Activated T-helper 1 cell treated with anti-CD3 and anti-CD28 coated beads, Interleukin-2, amount 50 U/mL, for 16 hours (primary cell): Measurements from ENCODE around the gene SLC25A26.
"Not testable (repeated sequence)": the region's sequence is repeated elsewhere in the genome, so short reads cannot be mapped to it uniquely, and the experiment has no call there.

Experiments used
- DNase-seq, 2 donors: peaks; one replicate each; pipeline ENCODE4 v3.0.0-alpha.2; 2020; ENCODE audit warnings: low read depth in 1 of 2, low spot score in 1 of 2

SLC25A26 gene

DNA sequence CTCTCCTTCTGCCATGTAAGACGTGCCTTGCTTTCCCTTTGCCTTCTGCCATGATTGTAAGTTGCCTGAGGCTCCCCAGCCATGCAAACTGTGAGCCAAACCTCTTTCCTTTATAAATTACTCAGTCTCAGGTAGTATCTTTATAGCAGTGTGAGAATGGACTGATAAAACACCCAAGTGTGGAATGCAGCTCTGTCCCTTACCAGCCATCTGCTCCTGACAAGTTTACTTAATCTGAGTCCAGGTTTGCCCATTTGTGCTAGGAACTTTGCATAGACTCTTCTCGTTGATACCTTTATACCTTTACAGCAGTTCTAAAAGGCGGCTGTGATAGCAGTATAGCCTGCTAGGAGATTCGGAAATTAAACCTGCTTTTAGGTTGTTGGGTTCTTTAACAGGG, 48.1 kb downstream of the SLC25A26 start:
- DNase-seq, result no peak

DNA sequence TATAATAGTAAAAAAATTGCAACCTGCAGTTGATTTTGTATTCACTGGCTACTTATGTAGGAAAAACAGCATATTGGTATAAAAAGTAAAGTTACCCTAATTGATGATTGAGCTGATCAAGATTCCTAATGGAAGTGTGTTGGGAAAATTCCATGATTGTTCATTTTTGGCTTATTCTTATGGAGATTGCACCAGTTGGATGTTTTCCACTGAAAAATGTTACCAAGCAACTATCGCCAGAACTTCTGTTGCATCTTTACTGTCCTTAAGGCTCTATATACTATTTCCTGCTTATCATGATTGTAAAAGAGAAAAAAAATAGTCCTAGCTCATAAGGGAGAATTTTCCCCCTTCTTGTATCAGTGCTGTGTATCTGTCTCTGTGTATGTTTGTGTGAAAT, 48.6 kb downstream of the SLC25A26 start:
- no peak for DNase-seq

DNA sequence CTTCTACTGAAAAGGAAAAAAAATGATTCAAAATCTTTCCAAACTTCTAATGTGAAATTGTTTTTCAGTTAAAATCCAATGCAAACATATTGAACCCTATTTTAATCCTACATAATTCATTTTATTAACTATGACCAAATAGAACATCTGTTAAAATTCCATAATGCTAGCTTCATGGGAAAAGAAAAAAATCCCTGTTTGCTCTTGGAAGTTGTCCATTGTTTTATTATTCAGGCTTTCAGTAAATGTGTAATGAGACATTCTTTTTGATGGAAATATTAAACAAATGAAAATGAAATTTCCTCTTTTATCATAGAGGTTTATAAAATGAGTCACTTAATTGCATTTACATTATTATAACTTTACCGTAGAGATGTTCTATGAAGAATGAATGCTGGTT, 49.5 kb downstream of the SLC25A26 start:
- DNase-seq, result no peak

DNA sequence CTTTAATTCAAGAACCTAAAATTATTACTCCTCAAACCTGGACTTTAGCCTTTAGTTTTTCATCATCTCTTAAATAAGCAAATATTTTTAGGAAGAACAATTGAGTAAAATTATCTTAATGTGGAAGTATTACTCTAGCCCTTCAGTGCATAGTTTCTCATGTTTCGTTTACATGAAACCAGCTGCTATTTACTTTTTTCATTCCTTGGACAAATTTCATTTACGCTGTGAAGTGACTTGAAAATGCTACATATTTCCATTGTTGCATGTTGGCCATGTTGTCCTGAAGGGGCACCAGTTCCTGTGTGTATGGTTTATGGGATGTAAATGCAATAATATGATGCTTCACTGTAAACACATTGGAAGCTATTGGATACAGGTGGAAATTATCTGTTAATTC, 49.9 kb downstream of the SLC25A26 start:
- DNase-seq, result no peak

DNA sequence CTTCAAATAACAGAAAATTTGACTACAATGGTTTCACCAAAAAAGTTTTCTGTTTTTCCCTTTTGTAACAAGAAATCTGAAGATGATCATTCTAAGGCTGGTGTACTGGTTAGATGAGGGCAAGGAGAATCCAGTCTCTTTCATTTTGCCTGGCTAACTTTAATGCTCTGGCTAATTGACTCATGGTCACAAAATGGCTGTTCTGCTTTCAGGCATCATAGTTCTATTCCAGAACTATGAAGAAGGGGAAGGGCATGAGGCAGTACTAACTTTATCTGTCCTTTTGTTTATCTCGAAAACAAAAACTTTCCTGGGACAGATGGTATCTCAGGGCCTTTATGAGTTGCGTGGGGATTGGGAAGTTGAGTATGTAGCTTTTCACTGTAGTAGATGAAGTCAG, 50.4 kb downstream of the SLC25A26 start:
- DNase-seq, result no peak

DNA sequence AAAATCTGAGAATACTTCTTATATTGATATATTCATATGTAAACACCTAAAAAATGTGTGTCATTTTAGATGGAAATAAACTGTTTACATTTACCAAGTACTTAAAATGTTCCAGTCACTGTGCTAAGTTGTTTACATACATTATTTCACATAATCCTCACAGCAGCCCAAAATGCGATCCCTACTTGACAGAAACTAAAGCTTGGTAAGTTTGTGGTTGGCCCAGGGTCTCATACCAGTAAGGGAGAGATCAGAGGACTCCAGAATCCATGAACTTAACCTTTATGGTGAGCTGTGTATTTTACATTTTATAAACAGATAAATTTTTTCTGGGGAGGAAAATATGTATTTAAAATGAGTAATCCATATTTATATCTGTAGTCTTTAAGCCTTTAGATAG, 51.2 kb downstream of the SLC25A26 start:
- no peak for DNase-seq

DNA sequence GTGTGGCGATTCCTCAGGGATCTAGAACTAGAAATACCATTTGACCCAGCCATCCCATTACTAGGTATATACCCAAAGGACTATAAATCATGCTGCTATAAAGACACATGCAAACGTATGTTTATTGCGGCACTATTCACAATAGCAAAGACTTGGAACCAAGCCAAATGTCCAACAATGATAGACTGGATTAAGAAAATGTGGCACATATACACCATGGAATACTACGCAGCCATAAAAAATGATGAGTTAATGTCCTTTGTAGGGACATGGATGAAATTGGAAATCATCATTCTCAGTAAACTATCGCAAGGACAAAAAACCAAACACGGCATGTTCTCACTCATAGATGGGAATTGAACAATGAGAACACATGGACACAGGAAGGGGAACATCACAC, 54.0 kb downstream of the SLC25A26 start:
- not testable (repeated sequence) for DNase-seq

DNA sequence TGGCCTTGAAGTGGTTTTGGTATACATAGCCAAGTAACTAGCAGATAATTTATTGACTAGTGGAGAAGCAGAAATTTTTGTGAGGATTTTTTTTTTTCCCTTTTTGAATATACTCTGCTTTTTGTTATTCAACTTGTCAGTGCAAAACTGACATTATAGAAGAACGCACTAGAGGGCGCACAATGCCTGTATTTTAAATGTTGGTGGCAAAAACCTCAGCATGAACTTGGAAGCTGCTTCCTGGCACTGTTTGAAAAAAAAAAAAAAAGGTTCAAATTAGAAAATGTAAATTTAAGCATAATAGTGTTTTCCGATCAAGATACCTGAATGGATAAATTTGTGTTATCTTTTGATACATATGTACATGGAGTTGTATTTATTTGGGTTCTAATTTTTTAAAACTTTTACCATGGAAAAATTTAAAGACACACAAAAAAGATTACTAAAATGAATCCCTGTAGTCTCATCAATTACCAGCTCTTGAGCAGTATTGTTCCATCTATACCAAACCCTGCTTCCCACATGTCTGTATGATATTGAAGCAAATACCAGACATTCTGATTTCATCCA, 56.0 kb downstream of the SLC25A26 start:
- DNase-seq, result peak in 1 of 2 donors; percentile 27

DNA sequence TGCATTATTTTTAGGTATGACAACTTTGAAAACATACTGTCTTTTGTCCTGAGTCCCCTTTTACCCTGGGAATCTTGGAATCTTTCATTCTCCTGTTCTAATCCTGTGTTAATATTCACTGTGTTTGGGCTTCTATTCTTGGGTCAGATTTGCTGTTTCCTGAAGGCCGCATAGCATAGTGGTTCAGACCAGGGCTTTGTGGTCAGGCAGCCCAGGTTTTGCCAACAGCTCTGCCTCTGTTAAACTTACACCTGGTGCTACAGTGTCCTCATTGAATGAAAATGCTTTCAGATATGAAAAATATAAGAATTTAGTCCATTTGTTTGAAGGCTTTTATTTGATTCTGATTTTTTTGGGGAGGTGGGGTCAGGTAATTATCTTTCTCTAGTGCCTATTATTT, 58.4 kb downstream of the SLC25A26 start:
- DNase-seq, result no peak

DNA sequence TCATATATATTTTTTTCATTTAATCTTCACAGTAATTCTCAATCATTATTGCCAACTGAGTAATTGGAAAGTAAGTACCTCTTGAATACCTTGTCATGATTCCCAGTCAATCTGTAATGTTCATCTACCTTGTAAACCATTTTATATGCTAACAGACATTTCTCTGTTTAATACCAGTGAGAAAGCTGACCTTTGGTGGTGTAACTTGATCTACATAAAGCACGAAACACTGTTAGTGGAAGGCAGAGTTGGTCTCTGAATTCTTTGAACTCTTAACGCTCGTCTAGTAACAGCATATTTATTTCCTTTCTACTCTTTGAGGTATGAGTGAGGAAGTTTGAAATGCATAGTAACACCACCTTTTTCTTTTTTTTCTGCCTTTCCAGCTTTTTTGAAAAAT, 59.5 kb downstream of the SLC25A26 start:
- no peak for DNase-seq

DNA sequence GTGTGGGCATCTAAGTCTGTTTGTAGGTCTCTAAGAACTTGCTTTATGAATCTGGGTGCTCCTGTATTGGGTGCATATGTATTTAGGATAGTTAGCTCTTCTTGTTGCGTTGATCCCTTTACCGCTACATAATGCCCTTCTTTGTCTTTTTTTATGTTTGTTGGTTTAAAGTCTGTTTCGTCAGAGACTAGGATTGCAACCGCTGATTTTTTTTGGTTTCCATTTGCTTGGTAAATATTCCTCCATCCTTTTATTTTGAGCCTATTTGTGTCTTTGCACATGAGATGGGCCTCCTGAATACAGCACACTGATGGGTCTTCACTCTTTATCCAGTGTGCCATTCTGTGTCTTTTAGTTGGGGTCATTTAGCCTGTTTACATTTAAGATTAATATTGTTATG, 71.1 kb downstream of the SLC25A26 start:
- not testable (repeated sequence) for DNase-seq

DNA sequence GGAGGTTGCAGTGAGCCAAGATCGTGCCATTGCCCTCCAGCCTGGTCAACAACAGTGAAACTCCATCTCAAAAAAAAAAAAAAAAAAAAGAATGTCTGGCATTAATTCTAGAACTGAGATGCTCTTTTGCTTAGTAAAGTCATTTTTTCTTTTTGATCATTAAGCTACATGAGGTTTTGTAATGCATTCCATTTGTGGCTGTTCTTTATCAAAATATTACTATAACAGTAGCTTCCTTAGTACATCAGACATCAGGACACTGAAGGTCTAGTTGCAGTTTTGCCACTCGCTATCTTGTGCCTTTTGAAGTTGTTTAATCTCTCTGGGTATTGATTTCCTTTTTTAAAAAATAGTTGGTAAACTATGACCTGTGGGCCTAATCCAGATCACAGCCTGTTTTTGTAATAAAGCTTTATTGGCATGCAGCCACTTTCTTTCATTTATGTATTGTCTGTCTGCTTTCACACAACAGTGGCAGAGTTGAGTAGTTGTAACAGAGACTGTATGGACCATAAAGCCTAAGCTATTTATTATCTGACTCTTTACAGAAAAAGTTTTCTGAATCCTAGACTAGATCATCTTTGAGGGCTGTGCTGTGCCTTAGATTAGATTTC, 76.6 kb downstream of the SLC25A26 start:
- no peak for DNase-seq

DNA sequence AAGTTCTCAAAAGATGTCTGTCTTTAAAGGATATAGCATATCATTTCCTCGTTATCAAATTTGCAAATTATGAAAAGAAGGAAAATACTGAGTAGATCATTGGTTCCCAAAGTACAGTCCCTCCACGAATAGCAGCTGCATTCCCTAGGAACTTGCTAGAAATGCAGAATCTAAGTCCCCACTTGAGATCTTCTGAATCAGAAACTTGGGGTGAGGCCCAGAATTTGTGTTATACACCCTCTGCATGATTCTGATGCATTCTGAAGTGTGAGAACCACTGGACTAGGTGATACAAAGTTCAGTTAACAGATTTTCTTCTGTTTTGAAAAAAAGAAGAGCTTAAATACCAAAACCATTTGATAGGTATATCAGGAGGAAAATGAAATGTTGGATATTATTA, 77.1 kb downstream of the SLC25A26 start:
- no peak for DNase-seq

DNA sequence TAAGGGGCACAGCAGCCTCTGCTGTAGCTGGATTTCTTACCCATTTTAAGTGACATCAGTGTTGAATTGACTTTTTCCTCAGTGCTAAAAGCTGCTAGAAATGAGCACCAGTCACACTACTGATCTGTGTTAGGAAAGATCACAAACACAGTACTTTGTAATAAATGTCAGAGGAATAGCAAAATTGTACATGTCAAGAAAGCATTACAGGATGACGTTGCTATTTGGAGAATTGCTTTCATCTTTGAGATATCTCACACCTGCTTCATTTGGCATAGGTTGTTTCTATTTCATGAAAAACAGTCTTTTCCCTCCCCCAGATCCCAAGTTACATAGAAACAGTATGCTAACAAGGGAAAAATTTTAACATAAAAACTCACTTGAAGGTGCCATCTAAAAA, 77.8 kb downstream of the SLC25A26 start:
- DNase-seq, result no peak

DNA sequence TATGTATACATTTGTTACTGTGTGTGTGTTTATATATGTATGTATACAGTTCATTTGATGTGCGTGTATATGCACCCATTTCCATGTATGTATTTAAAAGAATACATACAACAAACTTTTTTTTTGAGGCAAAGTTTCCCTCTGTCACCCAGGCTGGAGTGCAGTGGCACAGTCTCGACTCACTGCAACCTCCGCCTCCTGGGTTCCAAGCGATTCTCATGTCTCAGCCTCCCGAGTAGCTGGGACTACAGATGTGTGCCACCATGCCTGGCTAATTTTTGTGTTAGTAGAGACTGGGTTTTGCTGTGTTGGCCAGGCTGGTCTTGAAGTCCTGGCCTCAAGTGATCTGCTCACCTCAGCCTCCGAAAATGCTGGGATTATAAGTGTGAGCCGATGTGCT, 78.3 kb downstream of the SLC25A26 start:
- DNase-seq, result not testable (repeated sequence)

DNA sequence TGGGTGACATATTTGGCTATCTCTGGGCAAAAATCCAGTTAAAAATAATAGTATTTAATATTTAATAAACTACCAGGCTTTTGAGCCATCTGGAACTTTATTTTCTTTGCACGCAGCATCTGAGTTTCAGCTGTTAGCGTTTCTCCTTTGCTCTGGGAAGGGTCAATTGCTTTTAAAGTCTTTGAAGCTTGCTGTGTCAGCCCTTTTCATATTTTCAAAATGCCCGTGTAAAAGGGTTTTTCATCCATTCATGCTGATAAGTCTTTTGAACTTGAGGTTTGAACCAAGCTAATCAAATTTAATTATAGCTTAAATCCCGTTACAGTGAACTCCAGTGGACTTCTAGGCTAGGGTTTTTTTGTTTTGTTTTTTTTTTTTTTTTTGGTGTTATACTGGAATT, 79.1 kb downstream of the SLC25A26 start:
- DNase-seq, result no peak

DNA sequence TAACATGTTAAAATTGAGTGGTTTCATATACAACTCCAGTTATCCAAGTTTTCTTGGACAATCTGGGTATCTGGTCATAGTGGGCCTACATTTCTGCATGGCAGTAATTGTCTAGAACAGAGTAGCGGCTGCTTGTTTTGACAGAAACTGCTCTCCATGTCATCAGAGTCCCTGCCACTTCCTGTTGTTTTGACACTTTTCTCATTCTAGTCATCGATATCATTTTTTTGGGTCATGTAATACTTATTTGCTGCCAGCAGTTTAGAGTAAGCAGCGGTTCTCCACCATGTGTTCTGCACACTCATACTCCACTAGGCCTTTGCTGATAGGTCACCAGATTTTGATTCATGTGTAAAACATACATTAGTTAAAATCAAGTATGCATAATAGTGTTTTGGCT, 81.5 kb downstream of the SLC25A26 start:
- peak in 1 of 2 donors; percentile 20 for DNase-seq

DNA sequence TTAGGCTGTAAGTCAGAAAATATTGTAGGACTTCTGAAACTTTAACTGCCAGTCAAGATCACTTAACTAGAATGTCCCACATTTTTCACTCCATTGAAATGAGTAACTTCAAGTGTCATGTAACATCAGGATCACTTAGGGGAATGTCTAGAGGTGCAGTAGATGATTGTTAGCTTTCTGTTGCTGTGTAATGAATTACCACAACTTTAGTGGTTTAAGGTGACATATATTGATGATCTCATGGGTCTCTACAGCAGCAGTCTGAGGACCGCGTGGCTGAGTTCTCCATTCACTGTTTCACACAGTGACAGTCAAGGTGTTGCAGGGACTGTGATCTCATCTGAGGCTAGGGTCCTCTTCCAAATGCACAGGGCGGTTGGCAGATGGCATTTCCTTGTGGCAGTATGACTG, 82.7 kb downstream of the SLC25A26 start:
- DNase-seq, result peak in 1 of 2 donors; percentile 37

DNA sequence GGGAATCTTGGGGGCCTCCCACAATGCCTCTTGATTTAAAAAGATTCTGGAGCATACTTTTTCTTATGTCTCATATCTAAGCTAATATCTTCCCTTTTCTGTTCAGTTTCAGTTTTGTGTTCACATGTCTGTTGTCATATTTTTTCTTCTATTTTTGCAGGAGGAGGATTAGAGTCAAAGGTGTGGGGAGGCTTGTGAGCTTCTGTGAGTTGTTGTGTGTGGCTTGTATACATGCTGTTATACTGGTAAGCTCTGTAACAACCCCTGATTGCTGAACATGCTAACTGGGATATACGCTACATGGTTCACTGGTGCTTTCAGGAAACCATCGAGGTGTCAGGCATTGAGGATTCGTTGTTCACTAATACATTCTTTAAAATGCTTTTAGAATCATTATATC, 83.5 kb downstream of the SLC25A26 start:
- DNase-seq, result no peak

DNA sequence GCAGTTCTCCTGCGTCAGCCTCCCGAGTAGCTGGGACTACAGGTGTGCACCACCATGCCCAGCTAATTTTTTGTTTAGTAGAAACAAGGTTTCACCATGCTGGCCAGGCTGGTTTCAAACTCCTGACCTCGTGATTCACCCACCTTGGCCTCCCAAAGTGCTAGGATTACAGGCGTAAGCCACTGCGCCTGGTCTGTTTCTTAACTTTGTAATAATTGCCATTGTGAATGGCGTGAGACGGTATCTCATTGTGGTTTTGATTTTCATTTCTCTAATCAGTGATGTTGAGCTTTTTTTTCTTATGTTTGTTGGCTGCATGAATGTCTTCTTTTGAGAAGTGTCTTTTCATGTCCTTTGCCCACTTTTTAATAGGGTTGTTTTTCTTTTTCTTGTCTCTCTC, 85.3 kb downstream of the SLC25A26 start:
- not testable (repeated sequence) for DNase-seq

DNA sequence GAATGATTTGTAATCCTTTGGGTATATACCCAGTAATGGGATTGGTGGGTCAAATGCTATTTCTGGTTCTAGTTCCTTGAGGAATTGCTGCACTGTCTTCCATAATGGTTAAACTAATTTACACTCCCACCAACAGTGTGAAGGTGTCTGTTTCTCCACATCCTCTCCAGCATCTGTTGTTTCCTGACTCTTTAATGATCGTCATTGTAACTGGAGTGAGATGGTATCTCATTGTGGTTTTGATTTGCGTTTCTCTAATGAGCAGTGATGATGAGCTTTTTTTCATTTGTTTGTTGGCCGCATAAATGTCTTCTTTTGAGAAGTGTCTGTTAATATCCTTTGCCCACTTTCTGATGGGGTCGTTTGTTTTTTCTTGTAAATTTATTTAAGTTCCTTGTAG, 86.2 kb downstream of the SLC25A26 start:
- not testable (repeated sequence) for DNase-seq

DNA sequence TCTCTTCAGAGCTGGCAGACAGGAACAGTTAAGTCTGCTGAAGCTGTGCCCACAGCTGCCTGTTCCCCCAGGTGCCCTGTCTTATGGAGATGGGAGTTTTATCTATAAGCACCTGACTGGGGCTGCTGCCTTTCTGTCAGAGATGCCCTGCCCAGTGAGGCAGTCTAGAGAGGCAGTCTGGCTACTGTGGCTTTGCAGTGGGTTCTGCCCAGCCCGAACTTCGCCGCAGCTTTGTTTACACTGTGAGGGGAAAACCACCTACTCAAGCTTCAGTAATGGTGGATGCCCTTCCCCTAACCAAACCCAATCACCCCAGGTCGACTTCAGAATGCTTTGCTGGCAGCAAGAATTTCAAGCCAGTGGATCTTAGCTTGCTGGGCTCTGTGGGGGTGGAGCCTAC, 91.2 kb downstream of the SLC25A26 start:
- no peak for DNase-seq

DNA sequence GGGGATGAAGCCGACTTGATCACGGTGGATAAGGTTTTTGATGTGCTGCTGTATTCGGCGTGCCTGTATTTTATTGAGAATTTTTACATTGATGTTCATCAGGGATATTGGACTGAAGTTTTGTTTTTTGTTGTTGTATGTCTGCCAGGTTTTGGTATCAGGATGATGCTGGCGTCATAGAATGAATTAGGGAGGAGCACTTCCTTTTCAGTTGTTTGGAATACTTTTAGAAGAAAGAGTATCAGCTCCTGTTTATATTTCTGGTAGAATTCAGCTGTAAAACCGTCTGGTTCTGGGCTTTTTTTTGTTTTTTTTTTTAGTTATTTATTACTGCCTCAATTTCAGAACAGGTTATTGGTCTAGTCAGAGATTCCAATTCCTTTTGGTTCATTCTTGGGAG, 93.7 kb downstream of the SLC25A26 start:
- no peak for DNase-seq
